G401.6 (cell line): ENCODE measurements around the gene VTI1A.

Experiments used
- FAIRE-seq: peaks from 2 replicates; lab custom pipeline; 2012; peaks lifted over from hg19 to GRCh38; lab: Jason Lieb, UNC

Gene VTI1A

GRCh38 chr10:112679392-112679791 lies 232.4 kb downstream of the VTI1A start:
- no peak for FAIRE-seq

- FAIRE-seq = no peak
Observed at GRCh38 chr10:112680586-112680985, 233.6 kb downstream of the VTI1A start.

GRCh38 chr10:112687647-112688046 lies 240.6 kb downstream of the VTI1A start:
- no peak for FAIRE-seq

- no peak for FAIRE-seq
Observed at GRCh38 chr10:112689327-112690072, 242.5 kb downstream of the VTI1A start.

- no peak for FAIRE-seq
Observed at GRCh38 chr10:112695539-112695938, 248.5 kb downstream of the VTI1A start.

GRCh38 chr10:112696592-112696991 lies 249.6 kb downstream of the VTI1A start:
- no peak for FAIRE-seq

- FAIRE-seq = no peak
Observed at GRCh38 chr10:112698133-112698817, 251.3 kb downstream of the VTI1A start.

- no peak for FAIRE-seq
Observed at GRCh38 chr10:112698818-112699164, 251.8 kb downstream of the VTI1A start.

GRCh38 chr10:112700215-112700671 lies 253.2 kb downstream of the VTI1A start:
- FAIRE-seq = no peak

- no peak for FAIRE-seq
Observed at GRCh38 chr10:112701211-112701877, 254.3 kb downstream of the VTI1A start.

- no peak for FAIRE-seq
Observed at GRCh38 chr10:112701878-112702255, 254.9 kb downstream of the VTI1A start.

GRCh38 chr10:112706577-112706976 lies 259.6 kb downstream of the VTI1A start:
- FAIRE-seq = no peak

GRCh38 chr10:112708461-112708860 lies 261.4 kb downstream of the VTI1A start:
- no peak for FAIRE-seq

- no peak for FAIRE-seq
Observed at GRCh38 chr10:112710528-112710927, 263.5 kb downstream of the VTI1A start.

GRCh38 chr10:112711366-112711765 lies 264.4 kb downstream of the VTI1A start:
- no peak for FAIRE-seq

- FAIRE-seq = no peak
Observed at GRCh38 chr10:112712536-112712935, 265.5 kb downstream of the VTI1A start.

GRCh38 chr10:112713411-112713810 lies 266.4 kb downstream of the VTI1A start:
- FAIRE-seq = no peak

- FAIRE-seq = no peak
Observed at GRCh38 chr10:112715581-112715980, 268.6 kb downstream of the VTI1A start.

GRCh38 chr10:112716076-112716475 lies 269.1 kb downstream of the VTI1A start:
- no peak for FAIRE-seq

GRCh38 chr10:112716924-112717413 lies 270.0 kb downstream of the VTI1A start:
- FAIRE-seq = no peak

GRCh38 chr10:112720178-112720577 lies 273.2 kb downstream of the VTI1A start:
- FAIRE-seq = no peak

GRCh38 chr10:112721080-112721698 lies 274.2 kb downstream of the VTI1A start:
- FAIRE-seq = peak; percentile 83

GRCh38 chr10:112722758-112723157 lies 275.7 kb downstream of the VTI1A start:
- FAIRE-seq = no peak
